ENCODE data around the gene CORO1C.

CORO1C gene

GRCh38 chr12:108646600-108647579 is 84.4 kb downstream of the CORO1C start:
- DNase-seq, result no peak

DNA sequence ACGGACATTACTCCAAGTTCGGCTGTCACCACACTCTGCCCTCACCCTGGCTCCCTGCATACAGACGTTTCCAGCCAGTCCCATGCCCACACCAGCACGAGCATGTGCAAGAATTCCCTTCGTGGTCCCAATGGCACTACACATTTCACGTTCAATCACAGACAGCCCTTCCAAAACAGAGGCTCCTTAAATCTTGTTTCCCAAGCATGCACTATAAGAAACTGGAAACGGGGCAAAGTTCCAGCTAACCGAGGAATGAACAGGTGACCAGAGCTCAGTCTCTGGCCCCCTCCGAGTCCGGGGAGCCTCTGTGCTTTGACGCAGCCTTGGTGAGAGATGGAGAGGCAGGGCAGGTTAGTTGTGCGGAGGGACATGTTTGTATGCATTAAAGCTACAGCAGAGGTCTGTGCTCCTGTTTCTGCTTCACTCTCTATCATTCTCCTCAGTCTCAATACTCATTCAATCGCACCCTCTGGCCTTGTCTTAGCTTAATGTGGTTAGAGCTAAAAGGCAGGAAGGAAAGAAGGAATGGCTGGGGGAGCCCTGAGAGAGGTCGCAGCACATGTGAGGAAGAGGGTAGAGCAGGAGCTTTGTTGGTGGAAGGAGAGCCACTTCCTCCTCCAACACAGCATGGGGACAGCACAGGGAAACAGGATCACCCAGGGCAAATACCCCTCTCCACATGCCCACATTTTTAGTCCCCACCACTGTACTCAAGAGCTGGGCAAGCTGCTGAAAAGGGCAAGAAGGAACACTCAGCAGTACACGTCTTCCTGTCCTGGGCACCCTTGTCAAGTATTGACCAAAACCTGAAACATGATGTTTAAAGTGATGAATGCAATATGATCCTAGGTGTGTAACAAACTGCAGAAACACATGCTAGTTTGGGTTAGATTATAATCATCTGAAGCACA is 85.4 kb downstream of the CORO1C start:
- no peak for DNase-seq

- no peak for DNase-seq
Observed at GRCh38 chr12:108644811-108645120, 86.6 kb downstream of the CORO1C start.

GRCh38 chr12:108643941-108644810 is 87.1 kb downstream of the CORO1C start:
- DNase-seq, result no peak

- no peak for DNase-seq
Observed at GRCh38 chr12:108642899-108643654, 88.2 kb downstream of the CORO1C start.

GRCh38 chr12:108642269-108642870 is 88.9 kb downstream of the CORO1C start:
- DNase-seq, result no peak

DNA sequence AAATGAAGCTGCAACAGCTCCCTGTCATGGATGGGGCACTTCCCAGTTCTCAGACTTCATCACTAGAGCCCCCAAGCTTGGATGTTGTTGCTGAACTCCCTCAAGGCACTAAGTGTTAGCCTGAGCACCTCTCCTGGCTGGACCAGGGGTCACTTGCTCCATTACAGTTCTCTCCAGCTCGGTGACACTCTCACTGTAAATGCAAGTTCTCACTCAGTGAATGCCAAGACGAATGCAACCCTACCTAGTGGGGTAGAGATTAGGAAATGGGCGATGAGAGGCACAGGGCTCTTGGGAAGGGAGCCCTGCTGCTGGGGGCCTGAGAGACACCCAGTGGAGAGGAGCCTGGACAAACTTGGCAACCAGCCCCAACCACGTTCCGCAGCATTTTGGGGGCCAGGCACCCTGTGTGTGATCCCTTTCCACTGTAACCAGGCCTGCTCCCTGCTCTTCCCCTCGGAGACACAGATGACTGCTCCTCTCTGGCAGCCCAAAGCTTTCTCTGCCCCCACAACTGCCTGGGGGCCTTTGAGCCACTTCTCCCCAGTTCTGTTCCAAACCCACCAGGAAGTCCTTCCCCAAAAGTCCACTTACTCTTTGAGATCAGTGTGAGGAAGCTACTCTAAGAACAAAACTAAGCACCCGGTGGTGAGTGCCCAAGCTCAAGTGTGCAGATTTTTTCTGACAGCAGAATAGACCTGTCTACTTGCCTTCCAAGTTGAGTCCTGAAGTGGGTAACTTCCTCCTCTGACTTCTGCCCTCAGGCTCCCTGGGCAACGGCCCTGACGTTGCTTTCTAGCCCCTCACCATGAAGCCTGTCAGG is 89.7 kb downstream of the CORO1C start:
- no peak for DNase-seq

GRCh38 chr12:108640802-108641445 is 90.4 kb downstream of the CORO1C start:
- DNase-seq, result no peak

DNA sequence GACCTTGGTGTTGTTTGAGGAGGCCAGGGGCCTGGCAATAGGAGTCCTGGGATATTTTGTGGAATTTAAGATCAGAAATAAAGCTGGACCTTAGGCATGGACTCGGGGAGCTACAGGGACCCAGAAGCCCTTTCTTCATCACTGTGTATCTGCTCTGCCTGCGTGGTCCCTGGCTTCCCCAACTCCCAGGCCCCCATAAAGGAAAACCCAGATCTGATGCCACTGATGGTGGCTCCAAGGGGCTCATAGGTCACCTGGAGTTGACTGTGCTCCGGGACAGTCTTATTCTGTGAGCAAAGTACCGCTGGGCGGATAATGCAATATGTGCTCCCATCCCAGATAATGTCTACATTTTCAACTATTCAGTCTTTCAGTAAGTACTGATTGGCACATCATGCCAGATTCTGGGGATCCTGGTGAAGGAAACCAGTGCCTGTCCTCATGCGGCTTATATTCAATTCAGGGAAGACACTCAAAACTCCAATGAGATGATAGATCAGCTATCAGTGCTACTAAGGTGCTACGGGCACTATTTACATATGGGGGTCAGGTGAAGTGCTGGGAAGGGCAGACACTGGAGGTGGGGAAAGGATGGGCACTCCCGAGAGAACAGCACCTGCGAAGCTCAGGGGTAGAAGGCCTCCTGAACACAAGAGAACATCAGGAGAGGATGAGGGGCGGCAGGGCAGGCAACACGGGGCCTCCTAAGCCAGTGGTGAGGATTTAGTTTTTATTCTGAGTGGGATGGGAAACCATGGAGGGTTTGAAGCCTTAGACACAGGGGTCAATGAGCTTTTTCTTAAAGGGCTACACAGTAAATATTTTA is 92.1 kb downstream of the CORO1C start:
- DNase-seq, result no peak

DNA sequence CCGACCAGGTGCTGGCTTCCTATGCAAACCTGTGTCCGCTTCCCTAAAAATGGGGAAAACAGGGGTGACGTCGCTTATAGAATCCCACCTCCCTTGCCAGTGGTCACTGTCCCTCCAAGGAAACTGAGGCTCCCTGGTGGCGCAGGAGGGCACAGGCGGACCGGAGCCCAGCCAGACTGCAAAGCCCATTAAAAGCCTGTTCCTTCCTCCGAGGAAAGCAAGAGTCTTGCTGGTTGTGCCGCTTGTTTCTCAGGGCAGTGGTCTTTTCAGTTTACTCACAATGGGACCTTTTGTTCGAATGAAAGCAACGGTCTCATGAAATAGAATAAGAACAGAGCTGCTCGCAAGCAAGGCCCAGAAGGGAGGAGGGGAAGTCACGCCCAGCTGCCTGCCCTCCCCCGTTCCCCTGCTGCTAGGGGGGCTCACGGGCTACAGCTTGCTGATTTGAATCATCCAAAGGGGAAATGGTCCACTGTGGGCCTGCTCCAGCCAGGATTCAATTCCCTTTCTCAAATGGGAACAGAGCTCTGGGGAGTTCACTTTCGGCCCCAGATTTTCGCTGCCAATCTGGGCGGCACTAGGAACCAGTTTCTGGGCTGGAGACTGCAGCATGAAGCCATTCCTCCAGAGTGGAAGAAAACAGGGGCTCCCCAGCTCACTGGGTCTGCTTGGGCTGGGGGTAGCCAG is 93.0 kb downstream of the CORO1C start:
- DNase-seq, result no peak

- no peak for DNase-seq
Observed at GRCh38 chr12:108637222-108637971, 93.9 kb downstream of the CORO1C start.

- no peak for DNase-seq
Observed at GRCh38 chr12:108635997-108636808, 95.1 kb downstream of the CORO1C start.

DNA sequence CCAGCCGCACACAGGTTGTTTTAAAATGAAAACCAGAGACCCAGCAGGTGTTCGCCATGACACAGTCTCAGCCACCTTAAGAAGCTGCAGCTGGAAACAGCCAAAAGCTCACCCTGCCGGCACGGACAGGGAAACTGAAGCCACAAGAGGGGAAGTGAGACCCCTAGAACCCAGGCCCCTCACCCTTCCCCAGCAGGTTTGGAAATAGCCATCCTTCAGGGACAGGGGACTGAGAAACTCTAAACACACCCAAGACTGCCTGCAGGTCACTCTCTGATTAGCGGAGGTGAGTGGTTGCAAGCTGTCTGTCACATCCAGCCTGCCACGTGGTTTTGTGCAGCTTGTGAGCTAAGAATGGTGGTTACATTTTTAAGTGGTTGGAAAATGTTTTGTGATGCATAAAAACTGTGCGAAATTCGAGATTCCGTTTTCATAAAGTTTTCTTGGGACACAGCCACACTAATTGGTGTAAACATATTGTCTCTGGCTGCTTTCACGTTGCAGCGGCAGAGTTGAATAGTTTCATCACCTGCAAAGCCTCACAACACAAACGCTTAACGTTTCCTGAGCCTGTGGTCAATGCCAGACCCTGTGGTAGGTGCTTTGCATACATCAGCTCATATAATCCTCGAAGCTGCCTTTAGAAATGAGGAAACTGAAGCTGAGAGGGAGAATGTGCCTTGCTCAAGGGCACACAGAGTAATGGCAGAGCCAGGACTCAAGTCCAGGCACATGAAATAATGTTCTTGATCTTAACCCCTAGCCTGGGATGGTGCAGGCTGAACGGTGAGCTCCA is 95.9 kb downstream of the CORO1C start:
- DNase-seq, result no peak

DNA sequence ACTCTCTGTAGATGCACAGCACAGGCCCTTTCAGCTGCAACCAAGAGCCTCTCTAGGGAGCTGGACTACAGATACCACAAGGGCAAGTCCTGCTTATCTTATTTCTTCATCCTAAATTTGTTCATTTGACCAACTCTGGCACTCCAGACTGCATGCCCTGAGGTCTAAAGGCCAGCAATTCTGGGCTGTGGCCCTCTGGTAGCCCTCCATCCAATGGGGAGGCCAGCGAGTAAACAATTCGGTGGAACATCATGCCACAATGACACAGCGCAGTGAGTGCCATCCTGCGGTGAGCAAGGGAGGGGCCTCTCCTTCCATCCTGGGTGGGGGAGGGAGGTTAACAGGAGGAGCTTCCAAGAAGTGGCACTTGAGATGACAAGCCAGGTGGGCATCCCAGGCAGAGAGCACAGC is 97.0 kb downstream of the CORO1C start:
- no peak for DNase-seq

DNA sequence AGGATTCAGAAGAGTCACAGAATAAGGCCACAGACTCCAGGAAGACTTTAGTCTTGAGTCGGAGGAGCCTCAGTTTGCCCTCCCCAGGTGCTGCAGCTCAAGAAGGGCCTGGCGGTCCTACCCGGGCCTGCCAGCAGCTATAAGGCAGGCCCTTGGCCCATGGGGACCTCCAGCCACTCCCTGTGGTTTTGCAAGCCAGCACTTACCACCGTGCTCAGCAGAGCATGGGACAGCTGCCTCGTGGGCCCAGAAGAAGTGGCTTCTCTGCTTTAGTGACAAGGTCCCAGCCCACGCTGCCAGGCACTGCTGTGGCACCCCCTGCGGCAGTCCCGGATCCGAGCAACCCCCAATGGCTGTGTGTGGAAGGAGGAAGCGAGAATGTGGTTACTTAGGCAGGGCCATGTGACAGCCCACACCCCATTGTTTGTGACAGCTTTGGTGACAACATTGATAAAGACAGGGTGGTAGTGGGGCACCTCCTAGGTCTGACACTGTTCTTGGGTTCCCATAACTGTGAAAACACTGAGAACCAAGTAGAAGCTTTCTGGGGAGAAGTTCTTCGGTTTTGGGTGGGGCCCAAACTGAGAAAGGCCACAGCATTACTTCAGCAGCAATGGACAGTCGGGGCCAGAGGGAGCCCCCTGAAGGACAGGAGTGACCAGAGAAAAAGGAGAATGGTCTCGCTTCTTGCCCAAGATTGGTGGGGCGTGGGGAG is 97.6 kb downstream of the CORO1C start, which contains the start of gene SELPLG:
SELPLG (minus strand) TSS at position 361 of the 715 bp plus-strand sequence. CDS start 9,587 bp downstream, outside the sequence.
- DNase-seq, result no peak

All from NCI-H2081 treated with DMSO at 0.1 percent for 48 hours (cell line).